ENCODE measurements around the gene TRABD2A.

Gene TRABD2A

GRCh38 chr2:84858123-84858522, 22.8 kb downstream of the TRABD2A start:
- peak; percentile 75 for TF ChIP-seq CTCF (conservative IDR thresholded peaks at IDR 0.05; ENCODE audit: low read depth, low read length)
- H3K4me3 ChIP-seq (ENCODE audit: low read depth, low read length): no peak overlapping the region
- DNase-seq (ENCODE audit: low read depth): no peak

DNA sequence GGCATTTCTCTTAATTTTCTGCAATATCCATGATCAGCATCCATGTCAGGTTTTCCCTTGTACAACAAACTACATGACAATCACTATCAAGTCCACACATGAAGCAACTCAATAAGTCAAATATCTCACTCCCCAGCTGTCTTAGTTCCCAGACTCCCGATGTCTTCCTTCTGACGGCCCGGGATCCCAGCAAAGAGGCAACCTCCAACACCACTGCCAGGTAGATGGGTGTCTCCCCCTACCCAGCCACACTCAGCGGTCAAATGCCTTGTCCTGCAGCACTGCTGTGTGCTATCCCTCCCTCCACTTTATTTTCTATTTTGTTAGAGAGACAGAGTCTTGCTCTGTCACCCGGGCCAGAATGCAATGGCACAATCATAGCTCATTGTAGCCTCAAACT, 23.3 kb downstream of the TRABD2A start:
- no peak for DNase-seq (ENCODE audit: low read depth)
- TF ChIP-seq CTCF (conservative IDR thresholded peaks at IDR 0.05; ENCODE audit: low read depth, low read length): no peak

GRCh38 chr2:84856787-84857186, 24.1 kb downstream of the TRABD2A start:
- DNase-seq (ENCODE audit: low read depth): no peak
- no peak overlapping the region for H3K4me3 ChIP-seq (ENCODE audit: low read depth, low read length)
- TF ChIP-seq CTCF (conservative IDR thresholded peaks at IDR 0.05; ENCODE audit: low read depth, low read length): no peak

More for the DNA sequence above, 23.3 kb downstream of the TRABD2A start:
- H3K4me3 ChIP-seq (ENCODE audit: low read depth, low read length): no peak overlapping the region

GRCh38 chr2:84855731-84856130, 25.2 kb downstream of the TRABD2A start:
- H3K4me3 ChIP-seq (ENCODE audit: low read depth, low read length): no peak overlapping the region
- DNase-seq (ENCODE audit: low read depth): no peak
- no peak for TF ChIP-seq CTCF (conservative IDR thresholded peaks at IDR 0.05; ENCODE audit: low read depth, low read length)

DNA sequence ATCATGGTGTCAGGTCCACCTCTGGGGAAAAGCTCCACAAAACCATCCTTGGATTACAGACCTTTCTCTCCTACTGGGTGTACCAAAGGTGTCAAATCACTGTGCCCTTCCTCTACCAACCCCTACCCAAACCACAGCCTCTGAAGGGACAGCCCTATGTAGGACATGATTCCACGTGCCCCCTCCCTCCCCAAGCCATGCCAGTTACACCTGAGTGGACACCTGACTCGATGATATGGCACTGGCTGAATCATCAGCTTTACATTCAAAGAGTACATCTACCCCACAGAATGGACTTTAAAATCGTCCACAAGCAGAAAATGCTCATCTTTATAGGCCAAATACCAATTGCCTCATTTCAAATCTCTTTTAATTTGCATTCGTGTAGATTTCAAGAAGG, 26.0 kb downstream of the TRABD2A start:
- H3K4me3 ChIP-seq (ENCODE audit: low read depth, low read length): no peak overlapping the region
- TF ChIP-seq CTCF (conservative IDR thresholded peaks at IDR 0.05; ENCODE audit: low read depth, low read length): no peak
- no peak for DNase-seq (ENCODE audit: low read depth)

GRCh38 chr2:84851876-84852275, 29.0 kb downstream of the TRABD2A start:
- no peak for TF ChIP-seq CTCF (conservative IDR thresholded peaks at IDR 0.05; ENCODE audit: low read depth, low read length)
- DNase-seq (ENCODE audit: low read depth): no peak
- no peak overlapping the region for H3K4me3 ChIP-seq (ENCODE audit: low read depth, low read length)

- no peak for TF ChIP-seq CTCF (conservative IDR thresholded peaks at IDR 0.05; ENCODE audit: low read depth, low read length)
- no peak for DNase-seq (ENCODE audit: low read depth)
- no peak overlapping the region for H3K4me3 ChIP-seq (ENCODE audit: low read depth, low read length)
Measured at GRCh38 chr2:84850471-84850870, 30.4 kb downstream of the TRABD2A start.

All from choroid plexus epithelial cell (primary cell).